ENCODE measurements around the gene TAF11L6.
"Not testable (repeated sequence)": the region's sequence is repeated elsewhere in the genome, so short reads cannot be mapped to it uniquely, and the experiment has no call there.

Gene TAF11L6

DNA sequence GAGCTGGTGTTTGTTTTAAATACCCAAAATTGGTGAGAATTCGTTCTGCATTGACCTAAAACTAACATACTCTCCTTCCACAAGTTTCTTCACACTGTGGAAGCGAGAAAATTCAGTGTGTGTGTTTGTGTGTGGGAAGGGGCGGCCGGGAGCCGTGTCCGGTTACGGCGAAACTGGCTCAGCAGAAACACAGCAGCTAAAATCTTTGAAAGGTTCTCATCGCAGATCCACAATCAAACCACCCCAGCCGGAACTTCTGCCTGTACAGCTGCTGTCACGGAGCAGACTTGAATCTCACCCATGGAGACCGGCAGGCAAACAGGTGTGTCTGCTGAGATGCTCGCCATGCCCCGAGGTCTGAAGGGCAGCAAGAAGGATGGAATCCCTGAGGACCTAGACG is at the start of gene TAF11L6:
Gene TAF11L6 (plus strand): TSS at position 301 of the 400 bp plus-strand sequence.
- not testable (repeated sequence) for DNase-seq

DNA sequence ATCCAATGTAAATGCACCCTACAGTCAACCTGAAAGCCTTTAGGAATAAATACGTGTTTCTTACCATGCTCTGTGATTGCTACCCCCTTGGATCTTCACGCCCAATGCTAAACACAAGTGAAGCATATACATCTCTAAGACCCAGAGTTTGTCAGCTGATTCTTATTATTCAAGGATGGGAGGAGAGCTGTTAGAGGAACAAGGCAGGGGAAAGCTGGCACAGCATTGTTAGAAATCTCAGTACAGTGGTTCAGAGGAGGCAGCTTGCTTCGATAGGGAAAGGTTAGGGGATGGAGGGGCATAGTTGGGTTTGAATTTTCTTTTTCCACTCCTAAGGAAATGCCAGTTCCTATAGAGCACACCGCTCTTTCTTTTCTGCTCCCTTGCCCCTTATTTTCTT is 47.1 kb upstream of the TAF11L6 start:
- no peak for DNase-seq

DNA sequence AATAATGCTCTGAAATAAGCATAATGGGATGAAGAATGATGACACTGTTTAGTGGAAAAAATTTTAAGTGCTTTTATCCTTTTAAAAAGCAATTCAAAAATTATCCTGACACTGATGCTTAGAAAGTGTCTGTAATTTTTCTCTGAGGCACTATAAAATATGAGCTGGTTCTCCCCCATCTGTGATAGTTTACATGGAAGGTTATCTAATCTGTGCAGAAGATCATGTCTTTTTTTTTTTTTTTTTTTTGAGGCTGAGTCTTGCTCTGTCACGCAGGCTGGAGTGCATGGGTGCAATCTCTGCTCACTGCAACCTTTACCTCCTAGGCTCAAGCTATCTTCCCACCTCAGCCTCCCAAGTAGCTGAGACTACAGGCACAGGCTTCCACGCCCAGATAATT is 45.7 kb upstream of the TAF11L6 start:
- no peak for DNase-seq

- DNase-seq: not testable (repeated sequence)
Measured at GRCh38 chr5:17486464-17487173, 41.9 kb upstream of the TAF11L6 start.

DNA sequence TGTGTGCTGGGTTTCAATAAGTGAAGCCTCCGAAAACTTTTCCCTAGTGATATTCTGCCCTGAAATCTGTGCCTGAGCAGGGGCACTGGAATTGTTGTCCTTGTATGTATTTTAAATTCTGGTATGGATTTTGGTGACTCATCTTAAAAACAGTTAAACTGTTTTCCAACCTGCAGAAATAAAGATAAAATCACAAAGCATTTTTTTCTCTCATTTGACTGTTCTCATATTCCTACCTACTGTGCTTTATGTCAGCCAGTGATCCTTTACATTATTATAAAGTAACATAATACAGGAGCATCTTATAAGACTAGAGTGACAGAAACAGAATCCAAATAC is 41.3 kb upstream of the TAF11L6 start:
- no peak for DNase-seq

- DNase-seq: not testable (repeated sequence)
Measured at GRCh38 chr5:17491257-17491656, 37.2 kb upstream of the TAF11L6 start.

DNA sequence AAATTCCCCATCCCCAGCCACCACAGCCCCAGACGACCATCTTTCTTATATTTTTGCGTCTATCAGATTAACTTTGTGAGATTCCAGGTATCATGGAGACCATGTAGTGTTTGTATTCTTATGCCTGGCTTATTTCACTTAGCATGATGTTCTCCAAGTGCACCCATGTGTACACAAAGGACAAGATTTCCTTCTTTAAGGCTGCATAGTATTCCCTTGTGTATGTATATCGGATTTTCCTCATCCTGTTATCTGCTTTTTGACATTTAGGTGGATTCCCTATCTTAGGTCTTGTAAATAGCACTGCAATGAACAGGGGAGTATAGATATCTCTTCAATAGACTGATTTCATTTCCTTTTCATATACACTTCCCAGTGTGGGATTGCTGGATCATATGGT is 35.7 kb upstream of the TAF11L6 start:
- no peak for DNase-seq

- no peak for DNase-seq
Measured at GRCh38 chr5:17497446-17497845, 31.0 kb upstream of the TAF11L6 start.

DNA sequence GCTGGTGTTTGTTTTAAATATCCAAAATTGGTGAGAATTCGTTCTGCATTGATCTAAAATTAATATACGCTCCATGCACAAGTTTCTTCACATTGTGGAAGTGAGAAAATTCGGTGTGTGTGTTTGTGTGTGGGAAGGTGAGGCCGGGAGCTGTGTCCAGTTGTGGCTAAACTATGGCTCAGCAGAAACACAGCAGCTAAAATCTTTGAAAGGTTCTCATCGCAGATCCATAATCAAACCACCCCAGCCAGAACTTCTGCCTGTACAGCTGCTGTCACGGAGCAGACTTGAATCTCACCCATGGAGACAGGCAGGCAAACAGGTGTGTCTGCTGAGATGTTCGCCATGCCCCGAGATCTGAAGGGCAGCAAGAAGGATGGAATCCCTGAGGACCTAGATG is 30.5 kb upstream of the TAF11L6 start, which contains the start of gene TAF11L2:
Gene TAF11L2 (plus strand): TSS at position 301 of the 400 bp plus-strand sequence.
- DNase-seq: not testable (repeated sequence)

GRCh38 chr5:17511775-17512325 is 16.6 kb upstream of the TAF11L6 start:
- DNase-seq: no peak

DNA sequence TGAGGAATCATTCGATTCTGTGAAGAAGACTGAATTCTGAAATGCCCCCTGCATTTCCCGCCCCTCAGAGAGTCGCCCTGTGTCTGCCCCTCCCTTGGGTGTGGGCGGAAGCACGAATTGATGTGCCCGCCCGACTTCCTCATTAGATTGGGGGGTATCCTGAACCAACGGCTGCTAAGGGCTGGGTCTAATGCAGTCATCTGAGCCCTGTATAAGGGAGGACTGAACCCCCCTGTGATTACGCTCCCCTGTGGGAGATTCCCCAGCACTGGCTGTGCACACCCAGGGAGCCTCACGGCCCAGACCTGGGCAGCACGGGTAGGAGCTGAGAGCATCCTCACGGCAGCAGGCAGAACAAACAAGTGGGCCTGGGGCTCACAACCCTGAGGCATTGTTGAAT is 10.9 kb upstream of the TAF11L6 start:
- DNase-seq: not testable (repeated sequence)

GRCh38 chr5:17518067-17518466 is 10.4 kb upstream of the TAF11L6 start, which contains the start of gene TAF11L3:
Gene TAF11L3, plus strand, starts transcription at chr5:17518367.
- DNase-seq: not testable (repeated sequence)

DNA sequence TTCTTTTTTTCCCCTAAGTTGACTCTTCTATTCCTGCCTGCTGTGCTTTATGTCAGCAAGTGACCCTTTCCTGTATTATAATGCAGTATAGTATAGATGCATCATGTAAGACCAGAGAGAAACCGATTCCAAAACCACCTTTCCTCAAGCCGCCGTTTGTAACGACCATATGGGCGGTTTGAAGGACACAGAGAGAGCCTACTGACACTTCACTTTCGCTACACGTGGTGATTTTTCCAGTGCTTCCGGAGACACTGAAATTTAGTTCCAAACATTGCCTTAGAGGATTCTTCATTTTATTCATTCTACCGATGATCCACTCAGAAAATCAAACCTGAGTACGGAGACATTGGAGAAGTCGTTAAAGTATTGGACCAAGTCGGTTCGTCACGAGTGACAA is 9.0 kb upstream of the TAF11L6 start:
- not testable (repeated sequence) for DNase-seq

GRCh38 chr5:17521501-17521900 is 7.0 kb upstream of the TAF11L6 start, which contains the start of gene TAF11L4:
Gene TAF11L4, plus strand, starts transcription at chr5:17521801.
- DNase-seq: not testable (repeated sequence)

GRCh38 chr5:17524935-17525334 is 3.5 kb upstream of the TAF11L6 start, which contains the start of gene TAF11L5:
Gene TAF11L5, plus strand, starts transcription at chr5:17525235.
- DNase-seq: not testable (repeated sequence)

DNA sequence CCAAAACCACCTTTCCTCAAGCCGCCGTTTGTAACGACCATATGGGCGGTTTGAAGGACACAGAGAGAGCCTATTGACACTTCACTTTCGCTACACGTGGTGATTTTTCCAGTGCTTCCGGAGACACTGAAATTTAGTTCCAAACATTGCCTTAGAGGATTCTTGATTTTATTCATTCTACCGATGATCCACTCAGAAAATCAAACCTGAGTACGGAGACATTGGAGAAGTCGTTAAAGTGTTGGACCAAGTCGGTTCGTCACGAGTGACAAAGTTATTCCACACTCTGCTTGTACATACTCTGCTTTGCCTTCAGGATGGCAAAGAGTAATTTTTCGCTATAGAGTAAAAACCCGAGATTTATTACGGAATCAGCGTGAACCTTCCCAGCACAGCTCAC is 2.0 kb upstream of the TAF11L6 start:
- DNase-seq: not testable (repeated sequence)

All from left hindlimb (tissue), 1 donor.